ENCODE results near the gene NOS1. TPM values are rescaled to one million over a fixed set of nuclear protein-coding genes. Genes with fewer than 3 reads are reported as not detected.
A peak's percentile ranks its signal among the peaks of the same experiment; 100 is the strongest.

NOS1 gene
- total RNA-seq, 1 donor from 2014 or later, result 9.6 TPM

DNA sequence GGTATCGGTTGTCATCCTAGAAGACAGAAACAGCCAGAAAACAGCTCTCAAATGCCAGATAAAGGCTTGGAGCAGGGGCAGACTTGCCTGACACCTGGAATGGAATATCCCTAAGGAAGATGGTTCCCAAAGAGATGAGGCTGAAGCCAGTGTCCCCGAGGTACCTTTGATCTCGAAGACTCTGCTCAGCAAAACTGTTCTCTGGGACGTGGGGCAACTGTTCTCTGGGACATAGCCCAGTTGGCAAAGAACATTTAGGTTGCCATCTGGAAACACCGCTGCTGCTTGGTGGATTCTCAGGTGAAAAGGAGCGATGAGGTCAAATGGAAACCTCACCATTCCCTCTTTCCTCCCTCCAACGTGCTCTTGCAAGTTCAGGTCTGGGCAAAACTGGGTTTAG is 143.3 kb downstream of the NOS1 start:
- no peak for DNase-seq (ENCODE audit: extremely low spot score in 2 of 2)
- no peak overlapping the region for H3K4me3 ChIP-seq
- TF ChIP-seq CTCF (IDR thresholded peaks at IDR 0.05) (no peak), POLR2A (IDR thresholded peaks at IDR 0.05) (no peak), POLR2AphosphoS5 (IDR thresholded peaks at IDR 0.05; ENCODE audit: insufficient read depth in 1 of 2, low read depth in 1 of 2) (no peak)
- H3K27ac ChIP-seq, result no peak overlapping the region
- no peaks in the 10 kb centered on the region for H3K36me3 ChIP-seq
- no peaks in the 10 kb centered on the region for H3K27me3 ChIP-seq
- H3K4me1 ChIP-seq, result no peaks in the 10 kb centered on the region
- no peaks in the 10 kb centered on the region for H3K9me3 ChIP-seq
- intact Hi-C loops (cut with DNase I), result no loop called here

DNA sequence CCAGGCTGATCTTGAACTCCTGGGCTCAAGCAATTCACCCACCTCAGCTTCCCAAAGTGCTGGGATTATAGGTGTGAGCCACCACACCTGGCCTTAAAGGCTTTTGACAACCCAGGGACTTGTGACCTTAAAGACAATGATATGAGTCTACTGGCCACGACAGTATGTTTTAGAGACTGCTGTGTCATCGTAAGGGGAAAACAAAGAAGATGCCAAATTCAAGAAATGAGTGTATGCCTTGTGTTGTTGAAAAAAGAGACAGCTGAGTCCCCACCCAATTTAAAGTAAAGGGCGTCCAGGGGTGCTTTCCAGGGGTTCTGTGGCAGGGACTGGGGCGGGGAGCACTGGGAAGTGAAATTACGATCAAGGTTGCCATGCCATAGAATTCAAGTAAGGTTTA is 144.7 kb downstream of the NOS1 start:
- Histone ChIP-seq H3K4me1 (no peaks in the 10 kb centered on the region), H3K36me3 (no peaks in the 10 kb centered on the region), H3K27me3 (no peaks in the 10 kb centered on the region), H3K27ac (no peak overlapping the region), H3K4me3 (no peak overlapping the region), H3K9me3 (no peaks in the 10 kb centered on the region)
- no peak for DNase-seq (ENCODE audit: extremely low spot score in 2 of 2)
- TF ChIP-seq POLR2AphosphoS5 (IDR thresholded peaks at IDR 0.05; ENCODE audit: insufficient read depth in 1 of 2, low read depth in 1 of 2) (no peak), POLR2A (IDR thresholded peaks at IDR 0.05) (no peak), CTCF (IDR thresholded peaks at IDR 0.05) (no peak)
- intact Hi-C loops (cut with DNase I), result no loop called here

- no peaks in the 10 kb centered on the region for H3K36me3 ChIP-seq
- H3K27me3 ChIP-seq, result no peaks in the 10 kb centered on the region
- no peaks in the 10 kb centered on the region for H3K9me3 ChIP-seq
- TF ChIP-seq CTCF (IDR thresholded peaks at IDR 0.05) (no peak), POLR2A (IDR thresholded peaks at IDR 0.05) (no peak), POLR2AphosphoS5 (IDR thresholded peaks at IDR 0.05; ENCODE audit: insufficient read depth in 1 of 2, low read depth in 1 of 2) (no peak)
- no peaks in the 10 kb centered on the region for H3K4me1 ChIP-seq
- intact Hi-C loops (cut with DNase I), result loop anchor here (5.0 kb wide), 1 partner anchor 623 kb away; no protein-coding TSS in a partner anchor
- no peak overlapping the region for H3K27ac ChIP-seq
- DNase-seq (ENCODE audit: extremely low spot score in 2 of 2), result no peak
- H3K4me3 ChIP-seq, result no peak overlapping the region
Measured at GRCh38 chr12:117214797-117215196, 146.6 kb downstream of the NOS1 start.

DNA sequence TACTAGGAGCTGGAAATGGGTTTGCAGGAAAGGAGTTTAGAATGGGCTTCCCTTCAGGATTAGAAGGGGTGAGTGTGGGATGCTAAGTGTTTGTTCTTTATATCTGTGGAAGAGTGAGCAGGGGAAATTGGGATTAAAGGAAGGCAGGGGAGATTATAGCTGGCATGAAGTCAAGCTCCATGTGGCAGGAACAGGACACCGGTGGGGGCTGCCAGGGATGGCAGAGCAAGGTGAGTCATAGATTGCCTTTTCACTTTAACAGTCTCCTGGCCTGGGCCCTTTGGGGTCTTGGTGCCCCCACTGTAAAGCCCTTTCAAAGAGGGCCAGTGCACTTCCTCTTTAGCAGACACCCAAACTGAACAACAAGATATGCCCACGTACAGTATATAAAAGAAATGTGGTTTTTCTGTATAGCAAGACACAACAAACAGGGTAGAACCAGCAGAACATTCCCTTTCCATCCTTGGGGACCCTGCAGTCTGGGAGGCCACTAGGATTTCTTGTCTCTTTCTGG is 148.1 kb downstream of the NOS1 start:
- no peaks in the 10 kb centered on the region for H3K4me1 ChIP-seq
- no peak overlapping the region for H3K27ac ChIP-seq
- H3K36me3 ChIP-seq, result no peaks in the 10 kb centered on the region
- TF ChIP-seq CTCF (IDR thresholded peaks at IDR 0.05), result no peak
- no peak for TF ChIP-seq POLR2AphosphoS5 (IDR thresholded peaks at IDR 0.05; ENCODE audit: insufficient read depth in 1 of 2, low read depth in 1 of 2)
- TF ChIP-seq POLR2A (IDR thresholded peaks at IDR 0.05), result no peak
- DNase-seq (ENCODE audit: extremely low spot score in 2 of 2), result no peak
- no peaks in the 10 kb centered on the region for H3K27me3 ChIP-seq
- H3K4me3 ChIP-seq, result no peak overlapping the region
- H3K9me3 ChIP-seq, result no peaks in the 10 kb centered on the region
- intact Hi-C loops (cut with DNase I), result loop anchor here (5.0 kb wide), 1 partner anchor 624 kb away; no protein-coding TSS in a partner anchor

GRCh38 chr12:117212563-117213190 is 148.7 kb downstream of the NOS1 start:
- intact Hi-C loops (cut with DNase I), result loop anchor here (5.0 kb wide), 1 partner anchor 625 kb away; no protein-coding TSS in a partner anchor
- no peak overlapping the region for H3K27ac ChIP-seq
- no peaks in the 10 kb centered on the region for H3K9me3 ChIP-seq
- H3K4me3 ChIP-seq, result no peak overlapping the region
- no peaks in the 10 kb centered on the region for H3K27me3 ChIP-seq
- no peaks in the 10 kb centered on the region for H3K4me1 ChIP-seq
- no peaks in the 10 kb centered on the region for H3K36me3 ChIP-seq
- TF ChIP-seq CTCF (IDR thresholded peaks at IDR 0.05) (peak; percentile 63 to 88 (median 72)), POLR2AphosphoS5 (IDR thresholded peaks at IDR 0.05; ENCODE audit: insufficient read depth in 1 of 2, low read depth in 1 of 2) (no peak)
- DNase-seq (ENCODE audit: extremely low spot score in 2 of 2), result no peak
